ENCODE data around the gene RAB3GAP2.
A peak's percentile ranks its signal among the peaks of the same experiment; 100 is the strongest.
"Not testable (repeated sequence)": the region's sequence is repeated elsewhere in the genome, so short reads cannot be mapped to it uniquely, and the experiment has no call there.

The RAB3GAP2 gene

GRCh38 chr1:220274251-220274855, 2.1 kb upstream of the RAB3GAP2 start:
- H3K4me3 ChIP-seq (ENCODE audit: low read length): no peak overlapping the region
- TF ChIP-seq CTCF (conservative IDR thresholded peaks at IDR 0.05; ENCODE audit: low read depth, low read length): no peak
- DNase-seq (ENCODE audit: low read depth): no peak

- TF ChIP-seq CTCF (conservative IDR thresholded peaks at IDR 0.05; ENCODE audit: low read depth, low read length): no peak
- DNase-seq (ENCODE audit: low read depth): no peak
- peak overlapping the region; percentile 93 for H3K4me3 ChIP-seq (ENCODE audit: low read length)
These were observed 513 bp upstream of the RAB3GAP2 start for GRCh38 chr1:220272841-220273090.

GRCh38 chr1:220271706-220272046, 577 bp downstream of the RAB3GAP2 start:
- H3K4me3 ChIP-seq (ENCODE audit: low read length): peak overlapping the region; percentile 93
- no peak for DNase-seq (ENCODE audit: low read depth)
- TF ChIP-seq CTCF (conservative IDR thresholded peaks at IDR 0.05; ENCODE audit: low read depth, low read length): no peak

- no peak for TF ChIP-seq CTCF (conservative IDR thresholded peaks at IDR 0.05; ENCODE audit: low read depth, low read length)
- no peak overlapping the region for H3K4me3 ChIP-seq (ENCODE audit: low read length)
- no peak for DNase-seq (ENCODE audit: low read depth)
These were observed 3.2 kb downstream of the RAB3GAP2 start for GRCh38 chr1:220269036-220269435.

- H3K4me3 ChIP-seq (ENCODE audit: low read length): no peak overlapping the region
- TF ChIP-seq CTCF (conservative IDR thresholded peaks at IDR 0.05; ENCODE audit: low read depth, low read length): no peak
- DNase-seq (ENCODE audit: low read depth): no peak
These were observed 4.6 kb downstream of the RAB3GAP2 start for GRCh38 chr1:220267630-220268029.

- not testable (repeated sequence) for H3K4me3 ChIP-seq (ENCODE audit: low read length); DNase-seq (ENCODE audit: low read depth)
These were observed 12.0 kb downstream of the RAB3GAP2 start for GRCh38 chr1:220260228-220260627.

- H3K4me3 ChIP-seq (ENCODE audit: low read length); DNase-seq (ENCODE audit: low read depth): not testable (repeated sequence)
These were observed 12.5 kb downstream of the RAB3GAP2 start for GRCh38 chr1:220259756-220260155.

- not testable (repeated sequence) for DNase-seq (ENCODE audit: low read depth); H3K4me3 ChIP-seq (ENCODE audit: low read length)
These were observed 16.1 kb downstream of the RAB3GAP2 start for GRCh38 chr1:220256194-220256593.

GRCh38 chr1:220255204-220255603, 17.0 kb downstream of the RAB3GAP2 start:
- DNase-seq (ENCODE audit: low read depth): no peak
- no peak for TF ChIP-seq CTCF (conservative IDR thresholded peaks at IDR 0.05; ENCODE audit: low read depth, low read length)
- no peak overlapping the region for H3K4me3 ChIP-seq (ENCODE audit: low read length)

- not testable (repeated sequence) for H3K4me3 ChIP-seq (ENCODE audit: low read length); DNase-seq (ENCODE audit: low read depth)
These were observed 19.0 kb downstream of the RAB3GAP2 start for GRCh38 chr1:220253290-220253689.
